ENCODE results near the gene CEACAM16.
A peak's percentile ranks its signal among the peaks of the same experiment; 100 is the strongest.

Gene CEACAM16

GRCh38 chr19:44745341-44745831 is 46.4 kb downstream of the CEACAM16 start:
- DNase-seq (ENCODE audit: extremely low read depth in 1 of 2, low read depth in 1 of 2), result no peak

DNA sequence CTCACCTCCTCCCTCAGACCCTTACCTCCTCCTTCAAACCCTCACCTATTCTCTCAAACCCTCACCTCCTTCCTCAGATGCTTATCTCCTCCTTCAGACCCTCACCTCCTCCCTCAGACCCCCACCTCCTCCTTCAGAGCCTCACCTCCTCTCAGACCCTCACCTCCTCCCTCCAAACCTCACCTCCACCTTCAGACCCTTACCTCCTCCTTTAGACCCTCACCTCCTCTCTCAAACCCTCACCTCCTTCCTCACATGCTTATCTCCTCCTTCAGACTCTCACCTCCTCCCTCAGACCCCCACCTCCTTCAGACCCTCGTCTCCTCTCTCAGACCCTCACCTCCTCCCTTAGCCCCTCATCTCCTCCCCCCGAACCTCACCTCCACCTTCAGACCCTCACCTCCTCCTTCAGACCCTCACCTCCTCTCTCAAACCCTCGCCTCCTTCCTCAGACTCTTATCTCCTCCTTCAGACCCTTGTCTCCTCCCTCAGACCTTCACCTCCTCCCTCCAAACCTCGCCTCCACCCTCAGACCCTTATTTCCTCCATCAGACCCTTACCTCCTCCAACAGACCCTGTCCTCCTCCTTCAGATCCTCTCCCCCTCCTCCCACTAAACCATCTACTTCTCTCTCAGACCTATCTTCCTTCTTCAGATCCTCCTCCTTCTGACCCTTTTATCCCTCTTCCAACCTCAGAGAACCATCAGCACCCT is 47.1 kb downstream of the CEACAM16 start:
- no peak for DNase-seq (ENCODE audit: extremely low read depth in 1 of 2, low read depth in 1 of 2)

DNA sequence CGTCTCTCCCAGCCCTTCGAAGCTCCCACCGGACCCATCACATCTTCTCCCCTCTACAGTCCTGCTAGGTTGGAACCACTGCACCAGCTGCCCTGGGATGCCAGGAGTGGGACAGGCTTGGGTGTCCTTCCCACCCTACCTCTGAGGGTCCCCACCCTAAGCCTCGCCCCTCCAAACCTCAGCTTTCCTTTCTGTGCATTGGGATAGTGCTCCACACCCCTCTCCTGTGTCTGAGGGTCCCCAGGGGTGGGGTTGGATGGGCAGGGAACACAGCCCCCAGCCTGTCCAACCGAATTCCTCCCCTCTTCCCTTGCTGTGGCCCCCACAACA is 47.6 kb downstream of the CEACAM16 start:
- DNase-seq (ENCODE audit: extremely low read depth in 1 of 2, low read depth in 1 of 2), result no peak

GRCh38 chr19:44746946-44747738 is 48.2 kb downstream of the CEACAM16 start:
- DNase-seq (ENCODE audit: extremely low read depth in 1 of 2, low read depth in 1 of 2), result peak; percentile 85 to 91

- DNase-seq (ENCODE audit: extremely low read depth in 1 of 2, low read depth in 1 of 2), result no peak
Observed at GRCh38 chr19:44747739-44748425, 48.9 kb downstream of the CEACAM16 start.

DNA sequence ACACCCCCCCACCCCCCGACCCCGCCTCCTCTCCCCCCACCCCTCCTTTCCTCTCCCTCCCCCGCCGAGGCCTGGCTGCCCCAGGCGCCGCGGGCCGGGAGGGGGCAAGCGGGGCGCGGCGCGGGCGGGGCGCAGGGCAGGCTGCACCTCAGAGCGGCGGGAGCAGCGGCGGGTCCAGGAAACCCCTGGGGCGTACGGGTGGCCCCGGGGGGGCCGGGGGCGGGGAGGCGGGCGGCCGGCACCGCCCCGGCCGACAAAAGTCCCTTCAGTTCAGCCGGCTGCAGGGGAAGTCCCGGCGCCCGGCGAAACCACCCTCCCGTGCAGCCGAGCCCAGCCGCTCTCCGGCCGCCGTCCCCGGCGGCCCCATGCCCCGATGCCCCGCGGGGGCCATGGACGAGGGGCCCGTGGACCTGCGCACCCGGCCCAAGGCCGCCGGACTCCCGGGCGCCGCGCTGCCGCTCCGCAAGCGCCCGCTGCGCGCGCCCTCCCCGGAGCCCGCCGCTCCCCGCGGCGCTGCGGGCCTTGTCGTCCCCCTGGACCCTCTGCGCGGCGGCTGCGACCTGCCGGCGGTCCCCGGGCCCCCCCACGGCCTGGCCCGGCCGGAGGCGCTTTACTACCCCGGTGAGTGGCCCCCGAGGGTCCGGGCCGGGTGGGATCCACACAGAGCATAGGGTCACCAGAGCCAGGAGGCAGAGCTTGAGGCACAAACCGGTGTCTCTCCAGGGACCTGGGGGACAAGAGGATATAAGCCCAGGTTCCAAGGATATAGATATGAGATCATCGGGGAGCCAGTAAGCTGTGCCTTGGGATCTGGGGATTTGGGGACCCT is 49.7 kb downstream of the CEACAM16 start, which contains the start of gene BCL3:
Gene BCL3, plus strand, starts transcription at position 283 of the 829 bp plus-strand sequence. Its CDS starts 83 bp downstream, at position 366.
- peak in 1 of 2 donors; percentile 69 for DNase-seq (ENCODE audit: extremely low read depth in 1 of 2, low read depth in 1 of 2)

GRCh38 chr19:44749292-44749691 is 50.3 kb downstream of the CEACAM16 start:
- DNase-seq (ENCODE audit: extremely low read depth in 1 of 2, low read depth in 1 of 2), result no peak

DNA sequence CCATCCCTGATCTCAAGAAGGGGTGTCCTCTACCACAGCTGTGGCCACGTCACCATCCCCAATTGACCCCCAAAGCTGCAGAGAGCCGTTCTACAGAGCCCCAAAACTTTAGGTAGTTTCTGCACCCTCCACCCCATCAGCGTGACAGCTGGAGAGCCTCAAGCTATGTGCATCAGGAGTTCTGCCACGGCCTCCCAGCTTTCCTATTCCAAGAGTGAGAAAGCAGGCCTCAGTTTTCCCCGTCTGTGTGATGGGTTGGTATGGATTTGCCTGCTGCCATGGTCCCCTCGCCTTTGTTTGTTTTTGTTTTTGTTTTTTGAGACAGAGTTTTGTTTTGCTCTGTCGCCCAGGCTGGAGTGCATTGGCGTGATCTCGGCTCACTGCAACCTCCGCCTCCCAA is 51.0 kb downstream of the CEACAM16 start:
- no peak for DNase-seq (ENCODE audit: extremely low read depth in 1 of 2, low read depth in 1 of 2)

DNA sequence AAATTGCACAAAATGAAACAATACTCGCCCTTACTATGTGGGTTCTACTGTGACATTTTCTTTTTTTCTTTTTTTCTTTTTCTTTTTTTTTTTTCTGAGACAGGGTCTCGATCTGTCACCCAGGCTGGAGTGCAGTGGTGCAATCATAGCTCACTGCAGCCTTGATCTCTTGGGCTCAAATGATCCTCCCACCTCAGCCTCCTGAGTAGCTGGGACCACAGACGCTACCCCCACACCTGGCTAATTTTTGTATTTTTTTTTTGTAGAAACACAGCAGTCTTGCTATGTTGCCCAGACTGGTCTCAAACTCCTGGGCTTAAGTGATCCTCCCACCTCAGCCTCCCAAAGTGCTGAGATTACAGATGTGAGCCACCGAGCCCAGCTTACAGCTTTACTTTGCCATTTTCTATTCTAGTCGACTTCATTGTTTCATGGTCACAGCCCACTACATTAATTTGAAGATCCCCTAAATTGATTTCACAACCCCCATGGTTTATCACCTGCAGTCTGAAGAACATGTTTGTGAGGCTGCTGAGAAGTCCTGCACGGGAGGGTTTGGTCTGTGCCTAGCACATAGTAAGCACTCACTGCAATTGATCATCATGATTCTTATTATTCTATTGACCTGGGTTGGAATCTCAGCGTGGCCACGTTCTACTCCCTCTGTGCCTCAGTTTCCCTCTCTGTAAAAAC is 53.3 kb downstream of the CEACAM16 start:
- no peak for DNase-seq (ENCODE audit: extremely low read depth in 1 of 2, low read depth in 1 of 2)

DNA sequence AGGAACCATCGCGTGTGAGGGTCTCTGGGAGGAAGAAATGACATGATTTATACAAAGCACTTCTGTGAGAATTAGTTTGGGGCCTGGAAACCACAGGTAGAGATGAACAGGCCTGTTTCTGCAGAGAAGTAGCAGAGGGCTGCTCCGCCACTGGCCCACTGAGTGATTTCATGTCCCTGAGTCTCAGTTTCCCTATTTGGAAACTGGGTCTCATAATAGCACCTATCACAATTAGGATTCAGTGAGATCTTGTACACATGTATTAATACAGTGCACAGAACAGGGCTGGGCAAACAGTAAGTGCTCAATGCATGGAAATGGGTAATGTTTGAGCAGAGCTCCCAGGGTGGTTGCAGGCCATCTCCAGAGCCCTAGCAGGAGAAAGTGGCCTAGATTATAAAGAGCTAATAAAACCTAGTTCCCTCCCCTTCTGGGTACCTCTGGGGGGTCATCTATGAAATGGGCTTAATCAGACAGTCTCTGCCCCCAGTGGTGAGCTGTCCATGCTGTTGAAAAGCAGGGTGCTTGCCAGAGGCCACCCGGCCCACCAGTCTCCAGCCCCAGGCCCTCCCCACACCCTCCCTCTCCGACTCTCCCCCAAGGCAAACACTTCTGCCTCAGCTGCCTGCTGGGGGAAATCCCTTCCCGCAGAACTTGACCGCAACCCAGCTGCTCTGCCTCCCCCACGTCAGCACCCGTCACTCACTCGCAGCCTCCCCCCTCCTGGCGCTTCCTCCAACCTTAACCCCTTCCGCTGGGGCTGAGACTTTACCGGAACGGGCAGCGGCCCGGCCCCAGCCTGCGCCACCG is 54.1 kb downstream of the CEACAM16 start:
- DNase-seq (ENCODE audit: extremely low read depth in 1 of 2, low read depth in 1 of 2), result peak; percentile 93 to 97

DNA sequence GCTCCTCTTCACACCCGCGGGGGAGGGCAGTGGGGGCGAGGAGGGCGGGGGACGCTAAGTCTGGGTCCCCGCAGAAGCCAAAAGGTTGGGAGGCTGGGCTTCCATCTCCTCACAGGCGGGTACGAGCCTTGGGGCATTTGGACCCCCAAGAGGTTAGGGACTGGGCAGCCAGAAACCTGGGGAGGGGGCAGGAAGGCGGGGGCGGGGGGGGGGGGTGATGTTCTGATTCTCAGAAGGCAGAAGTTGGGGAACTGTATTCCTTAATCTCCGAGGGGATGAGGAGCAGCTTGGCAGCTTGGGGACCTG is 54.6 kb downstream of the CEACAM16 start:
- DNase-seq (ENCODE audit: extremely low read depth in 1 of 2, low read depth in 1 of 2), result no peak

- peak; percentile 77 to 94 for DNase-seq (ENCODE audit: extremely low read depth in 1 of 2, low read depth in 1 of 2)
Observed at GRCh38 chr19:44753932-44754749, 55.2 kb downstream of the CEACAM16 start.

GRCh38 chr19:44754750-44755080 is 55.8 kb downstream of the CEACAM16 start:
- no peak for DNase-seq (ENCODE audit: extremely low read depth in 1 of 2, low read depth in 1 of 2)

- no peak for DNase-seq (ENCODE audit: extremely low read depth in 1 of 2, low read depth in 1 of 2)
Observed at GRCh38 chr19:44755219-44755618, 56.3 kb downstream of the CEACAM16 start.

GRCh38 chr19:44756089-44756562 is 57.2 kb downstream of the CEACAM16 start:
- no peak for DNase-seq (ENCODE audit: extremely low read depth in 1 of 2, low read depth in 1 of 2)

- DNase-seq (ENCODE audit: extremely low read depth in 1 of 2, low read depth in 1 of 2), result no peak
Observed at GRCh38 chr19:44757057-44757734, 58.2 kb downstream of the CEACAM16 start.

DNA sequence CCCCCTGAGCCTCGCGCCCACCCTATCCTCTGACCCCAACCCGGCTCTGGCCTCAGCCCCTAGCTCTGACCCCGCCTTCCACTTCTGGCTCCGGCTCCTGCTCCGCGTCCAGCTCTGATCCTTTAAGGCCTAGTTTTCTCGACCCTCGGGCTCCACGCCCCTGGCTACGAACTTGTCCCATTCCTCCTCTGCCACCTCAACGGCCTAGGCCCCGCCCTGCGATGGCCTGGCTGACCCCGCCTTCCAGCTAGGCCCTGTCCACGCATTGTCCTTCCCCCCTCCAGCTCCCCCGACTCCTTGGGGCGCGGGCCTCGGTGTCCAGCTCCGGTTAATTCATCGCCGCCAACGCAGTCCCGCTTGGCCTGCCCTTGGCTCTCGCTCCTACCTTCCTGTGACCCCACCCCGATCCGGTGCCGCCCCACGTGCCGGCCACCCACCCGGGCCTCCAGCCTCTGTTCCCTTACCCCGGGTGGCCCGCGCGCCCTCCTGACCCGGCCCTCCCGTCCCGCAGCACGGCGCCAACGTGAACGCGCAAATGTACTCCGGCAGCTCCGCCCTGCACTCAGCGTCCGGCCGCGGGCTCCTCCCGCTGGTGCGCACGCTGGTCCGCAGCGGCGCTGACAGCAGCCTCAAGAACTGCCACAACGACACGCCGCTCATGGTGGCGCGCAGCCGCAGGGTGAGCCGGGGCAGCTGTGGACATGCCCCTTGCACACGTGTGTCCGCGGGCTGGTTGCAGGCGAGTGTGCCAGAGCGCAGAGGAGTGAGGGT is 59.0 kb downstream of the CEACAM16 start:
- no peak for DNase-seq (ENCODE audit: extremely low read depth in 1 of 2, low read depth in 1 of 2)

Measured in stimulated activated CD8-positive, alpha-beta memory T cell treated with anti-CD3 and anti-CD28 coated beads, Interleukin-7, amount 100 ng/mL, for 48 hours (primary cell).